Tibial artery (tissue), 4 donors: ENCODE measurements around the gene CDH4.

Source experiments
- DNase-seq, 2 donors: peaks; one replicate each; pipeline ENCODE4 v3.0.0-alpha.2; 2019
- H3K27ac ChIP-seq, 2 donors: fragments of 200-600 bp; sonication (generic) in 1 of 2; 1 replicate in 1 of 2; 2 replicates in 1 of 2; pipeline ENCODE4 v1.5.1; 2018 to 2019; ENCODE audit warnings: mild to moderate bottlenecking in 1 of 2
- H3K27me3 ChIP-seq, 2 donors: fragments of 200-600 bp; sonication (generic) in 1 of 2; one replicate each; pipeline versions ENCODE4 v1.5.1 to v1.6.0; 2016 to 2019
- H3K36me3 ChIP-seq, 3 donors: fragments of 200-600 bp; sonication (generic) in 2 of 3; one replicate each; pipeline ENCODE4 v1.5.1; 2016 to 2019; ENCODE audit warnings: mild to moderate bottlenecking in 2 of 3
- H3K4me1 ChIP-seq, 4 donors: fragments of 200-600 bp; sonication (generic) in 2 of 4; 1 replicate in 3 of 4; 2 replicates in 1 of 4; pipeline ENCODE4 v1.5.1; 2016 to 2019
- H3K4me3 ChIP-seq, 2 donors: fragments of 200-600 bp; sonication (generic) in 1 of 2; 1 replicate in 1 of 2; 2 replicates in 1 of 2; pipeline ENCODE4 v1.5.1; 2018 to 2019; ENCODE audit warnings: mild to moderate bottlenecking in 2 of 2
- H3K9me3 ChIP-seq, 3 donors: fragments of 200-600 bp; sonication (generic) in 1 of 3; one replicate each; pipeline ENCODE4 v1.5.1; 2016 to 2019
- CTCF ChIP-seq, 2 experiments: fragments of 200-600 bp in 1 of 2; fragments of 450-650 bp in 1 of 2; IDR thresholded peaks; one replicate each; pipeline ENCODE4 v1.5.1; 2017 to 2019; ENCODE audit warnings: antibody characterized with exemption in 2 of 2, mild to moderate bottlenecking in 1 of 2, moderate library complexity in 1 of 2
- intact Hi-C: fragments of 100-400 bp; cut with DNase I; formaldehyde crosslinking; loops from one replicate; pipeline ENCODE4 v1.15.0; 2023; ENCODE audit warnings: low total_unique reads

CDH4 gene

DNA sequence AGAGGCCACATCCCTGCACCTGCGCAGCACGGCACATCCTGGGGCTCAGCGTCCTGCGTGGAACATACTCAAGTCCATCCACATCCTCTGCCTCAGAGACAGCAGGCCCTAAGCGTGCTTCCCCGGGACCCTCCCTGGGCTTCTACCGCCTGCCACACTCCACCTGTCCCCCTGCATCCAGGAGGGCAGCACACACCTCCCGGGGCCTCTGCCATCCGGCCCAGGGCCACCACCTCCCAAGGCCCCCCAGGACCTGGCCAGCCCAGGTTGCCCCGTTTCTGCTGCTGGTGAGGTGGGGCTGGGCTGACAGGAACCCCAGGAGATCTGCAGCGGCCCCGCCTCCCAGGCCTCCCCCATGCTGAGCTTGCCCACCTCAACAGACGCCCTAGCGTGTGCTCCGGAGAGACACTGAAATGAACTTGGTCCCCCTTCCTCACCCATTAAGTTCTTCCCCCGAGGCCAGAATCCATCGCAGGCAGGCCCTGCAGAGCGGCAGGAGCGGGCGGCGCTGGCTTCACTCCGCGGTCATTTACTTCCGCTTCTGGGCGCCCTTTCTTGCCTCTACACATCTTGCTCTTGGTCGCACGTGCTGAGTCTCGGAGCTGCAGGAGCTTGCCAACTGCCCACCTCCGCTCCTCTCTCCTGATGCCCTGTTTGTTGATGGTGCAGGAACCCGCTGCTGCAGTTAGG, 578.3 kb downstream of the CDH4 start:
- Histone ChIP-seq H3K27ac (no peak overlapping the region), H3K27me3 (peaks cover 0 to 44% of the 10 kb centered on the region in 2 donors), H3K4me1 (no peaks in the 10 kb centered on the region), H3K36me3 (no peaks in the 10 kb centered on the region), H3K9me3 (no peaks in the 10 kb centered on the region), H3K4me3 (no peak overlapping the region)
- DNase-seq, result no peak
- intact Hi-C loops, result no loop called here
- no peak for TF ChIP-seq CTCF (IDR thresholded peaks at IDR 0.05)

- H3K36me3 ChIP-seq, result no peaks in the 10 kb centered on the region
- H3K27ac ChIP-seq, result no peak overlapping the region
- H3K9me3 ChIP-seq, result no peaks in the 10 kb centered on the region
- DNase-seq, result no peak
- intact Hi-C loops, result no loop called here
- no peak for TF ChIP-seq CTCF (IDR thresholded peaks at IDR 0.05)
- H3K4me1 ChIP-seq, result no peaks in the 10 kb centered on the region
- H3K4me3 ChIP-seq, result no peak overlapping the region
- H3K27me3 ChIP-seq, result peaks cover 0 to 44% of the 10 kb centered on the region in 2 donors
Measured at GRCh38 chr20:61830991-61831390, 578.9 kb downstream of the CDH4 start.

- intact Hi-C loops, result no loop called here
Measured at GRCh38 chr20:61832181-61832580, 580.1 kb downstream of the CDH4 start.

DNA sequence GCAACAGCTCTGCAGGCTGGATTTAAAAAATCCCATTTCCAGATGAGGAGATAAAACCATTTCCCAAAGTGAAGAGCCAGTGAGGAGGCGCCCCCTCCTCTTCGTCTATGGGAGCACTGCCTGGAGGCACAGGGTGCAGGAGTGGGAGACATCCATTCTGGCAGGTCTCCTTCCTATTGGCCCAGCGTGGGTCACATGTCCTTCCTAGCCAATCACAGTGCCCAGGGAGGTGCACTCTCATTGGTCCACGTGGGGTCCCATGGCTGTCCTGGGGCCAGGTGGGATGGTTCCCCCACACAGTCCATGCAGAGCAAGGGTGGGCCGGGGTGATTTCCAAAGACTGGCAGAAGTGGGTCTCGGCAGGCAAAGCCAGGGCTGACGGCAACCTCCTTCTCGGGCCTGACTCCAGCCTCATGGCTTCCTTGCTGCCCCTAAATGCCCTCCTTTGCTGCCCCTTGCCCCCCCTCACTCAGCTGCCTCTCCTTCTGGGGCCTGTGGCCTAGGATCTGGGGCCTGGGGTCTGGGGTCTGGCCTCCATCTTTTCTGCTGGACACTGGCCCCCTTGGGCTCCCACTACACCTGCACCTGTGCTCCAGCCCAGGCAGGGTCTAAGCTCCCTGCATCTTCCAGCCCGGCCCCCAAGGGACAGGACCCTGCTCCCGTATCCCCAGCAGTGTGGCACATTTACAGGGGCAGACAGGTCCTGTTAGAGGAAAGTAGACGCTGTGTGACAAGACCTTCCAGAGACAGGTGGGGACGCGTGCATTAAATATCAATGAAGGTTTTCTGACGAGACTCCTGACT, 581.9 kb downstream of the CDH4 start:
- DNase-seq, result no peak
- H3K27me3 ChIP-seq, result peaks cover 0 to 44% of the 10 kb centered on the region in 2 donors
- H3K9me3 ChIP-seq, result no peaks in the 10 kb centered on the region
- H3K4me3 ChIP-seq, result no peak overlapping the region
- H3K36me3 ChIP-seq, result no peaks in the 10 kb centered on the region
- no peaks in the 10 kb centered on the region for H3K4me1 ChIP-seq
- TF ChIP-seq CTCF (IDR thresholded peaks at IDR 0.05), result no peak
- intact Hi-C loops, result no loop called here
- no peak overlapping the region for H3K27ac ChIP-seq

More at GRCh38 chr20:61832181-61832580, 580.1 kb downstream of the CDH4 start:
- DNase-seq, result no peak
- Histone ChIP-seq H3K27ac (no peak overlapping the region), H3K4me3 (no peak overlapping the region), H3K36me3 (no peaks in the 10 kb centered on the region), H3K9me3 (no peaks in the 10 kb centered on the region), H3K4me1 (no peaks in the 10 kb centered on the region), H3K27me3 (peaks cover 0 to 44% of the 10 kb centered on the region in 2 donors)
- TF ChIP-seq CTCF (IDR thresholded peaks at IDR 0.05), result no peak

GRCh38 chr20:61835301-61835700, 583.2 kb downstream of the CDH4 start:
- Histone ChIP-seq H3K9me3 (no peaks in the 10 kb centered on the region), H3K4me1 (no peaks in the 10 kb centered on the region), H3K36me3 (no peaks in the 10 kb centered on the region), H3K4me3 (no peak overlapping the region), H3K27me3 (peaks cover 0 to 35% of the 10 kb centered on the region in 2 donors), H3K27ac (no peak overlapping the region)
- intact Hi-C loops, result no loop called here
- no peak for DNase-seq
- no peak for TF ChIP-seq CTCF (IDR thresholded peaks at IDR 0.05)
